Activated CD8-positive, alpha-beta memory T cell treated with anti-CD3 and anti-CD28 coated beads, Interleukin-2, amount 50 U/mL, for 48 hours (primary cell): ENCODE data around the gene ANKRD61.
"Not testable (repeated sequence)": the region's sequence is repeated elsewhere in the genome, so short reads cannot be mapped to it uniquely, and the experiment has no call there.

Experiments used
- DNase-seq: peaks from one replicate; pipeline ENCODE4 v3.0.0-alpha.2; 2020

Gene ANKRD61

DNA sequence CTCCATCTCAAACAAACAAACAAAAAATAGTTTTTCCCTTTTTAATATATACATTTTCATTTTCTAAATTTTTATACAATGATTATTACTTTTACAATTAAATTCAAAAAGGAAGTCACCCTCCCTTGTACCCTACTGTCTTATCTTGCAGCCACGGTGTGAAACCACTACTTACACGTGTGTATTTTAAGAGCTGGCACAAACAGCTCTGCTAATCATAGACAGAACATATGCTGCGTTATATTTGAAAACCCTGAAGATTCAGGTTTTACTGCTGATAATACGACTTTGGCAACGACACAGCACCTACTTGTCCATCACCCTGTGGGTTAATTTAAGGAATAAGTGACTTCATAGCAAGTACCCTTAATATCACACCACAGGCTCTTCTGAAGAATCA is 991 bp downstream of the ANKRD61 start:
- DNase-seq, result no peak

GRCh38 chr7:6032641-6033040 is 1.5 kb downstream of the ANKRD61 start:
- no peak for DNase-seq

- DNase-seq, result no peak
These were observed 4.0 kb downstream of the ANKRD61 start for GRCh38 chr7:6035165-6035564.

DNA sequence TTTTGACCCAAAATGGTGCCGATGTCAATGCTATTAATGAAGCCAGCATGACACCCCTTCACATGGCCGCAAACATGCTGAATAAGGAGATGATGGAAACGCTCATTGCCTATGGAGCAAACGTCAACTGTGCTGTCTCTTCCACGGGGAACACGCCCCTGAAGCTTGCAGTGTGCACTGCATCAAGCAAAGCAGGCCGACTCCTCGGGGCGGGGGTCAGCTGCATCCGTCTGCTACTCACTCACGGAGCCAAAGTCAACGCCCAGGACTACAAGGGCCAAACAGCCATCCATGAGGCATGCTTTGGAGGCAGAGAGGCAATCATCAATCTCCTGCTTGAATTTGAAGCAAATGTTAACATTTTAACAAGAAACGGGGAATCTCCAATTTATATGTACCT is 4.5 kb downstream of the ANKRD61 start:
- no peak for DNase-seq

DNA sequence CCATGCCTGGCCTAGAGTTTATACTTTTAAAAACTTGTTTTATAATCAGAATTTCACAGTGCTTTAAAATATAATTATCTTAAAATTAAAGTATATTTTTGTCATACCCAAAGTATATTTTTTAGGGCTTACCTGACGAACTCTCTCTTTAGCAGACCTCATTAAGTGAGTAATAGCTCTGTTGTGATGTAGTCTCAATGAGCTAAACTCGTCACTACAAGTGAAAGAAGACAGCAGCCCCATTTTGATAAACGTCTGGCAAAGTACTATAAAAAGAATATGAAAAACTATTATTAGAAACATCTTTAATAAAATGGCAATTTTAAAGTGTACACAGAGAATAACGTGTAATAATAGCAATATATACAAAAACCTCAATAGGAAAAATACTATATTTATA is 18.6 kb downstream of the ANKRD61 start:
- no peak for DNase-seq

- DNase-seq, result not testable (repeated sequence)
These were observed 20.0 kb downstream of the ANKRD61 start for GRCh38 chr7:6051185-6051584.

- no peak for DNase-seq
These were observed 25.4 kb downstream of the ANKRD61 start for GRCh38 chr7:6056616-6057015.

DNA sequence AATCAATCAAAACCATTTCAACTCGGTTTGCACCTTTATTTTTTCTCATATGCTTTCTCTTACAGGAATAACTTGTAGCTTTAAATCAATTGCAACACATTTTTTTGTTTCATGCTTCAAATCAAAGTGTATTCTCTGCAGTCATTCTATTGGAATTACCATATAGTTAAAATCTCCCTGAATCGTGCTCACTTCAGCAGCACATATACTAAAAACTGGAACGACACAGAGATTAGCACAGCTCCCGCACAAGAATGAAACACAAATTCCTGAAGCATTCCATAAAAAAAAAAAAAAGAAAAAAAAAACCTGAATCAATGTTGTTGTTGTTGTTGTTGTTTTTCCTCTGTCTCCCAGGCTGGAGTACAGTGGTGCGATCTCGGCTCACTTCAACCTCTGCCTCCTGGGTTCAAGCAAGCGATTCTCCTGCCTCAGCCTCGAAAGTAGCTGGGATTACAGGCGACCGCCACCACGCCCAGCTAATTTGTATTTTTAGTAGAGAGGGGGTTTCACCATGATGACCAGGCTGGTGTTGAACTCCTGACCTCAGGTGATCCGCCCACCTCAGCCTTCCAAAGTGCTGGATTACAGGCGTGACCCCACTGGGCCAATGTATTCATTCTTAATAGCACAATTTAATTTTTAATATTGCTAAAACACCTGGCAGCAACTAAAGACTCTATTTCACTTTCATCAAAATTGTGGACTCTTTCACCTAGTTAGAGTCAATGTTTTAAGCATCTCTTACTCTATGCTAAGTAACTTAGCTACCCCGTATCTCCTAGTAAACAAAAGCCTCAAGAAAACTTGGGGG is 26.3 kb downstream of the ANKRD61 start:
- no peak for DNase-seq

DNA sequence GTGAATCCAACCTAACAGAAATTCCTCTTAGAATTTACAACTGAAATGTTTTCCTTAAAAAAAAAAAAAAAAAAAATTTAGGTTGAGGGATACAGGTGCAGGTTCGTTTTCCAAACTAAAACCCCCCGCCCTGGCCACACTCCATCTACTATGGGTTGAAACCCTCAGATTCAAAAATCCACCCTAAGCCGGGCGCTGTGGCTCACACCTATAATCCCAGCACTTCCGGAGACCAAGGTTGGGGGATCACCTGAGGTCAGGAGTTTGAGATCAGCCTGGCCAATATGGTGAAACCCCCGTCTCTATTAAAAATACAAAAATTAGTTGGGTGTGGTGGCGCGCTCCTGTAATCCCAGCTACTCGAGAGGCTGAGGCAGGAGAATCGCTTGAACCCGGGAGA is 28.8 kb downstream of the ANKRD61 start:
- DNase-seq, result not testable (repeated sequence)

- DNase-seq, result no peak
These were observed 40.2 kb downstream of the ANKRD61 start for GRCh38 chr7:6071406-6071805.

GRCh38 chr7:6074612-6075380 is 43.6 kb downstream of the ANKRD61 start:
- DNase-seq, result no peak

- no peak for DNase-seq
These were observed 47.4 kb downstream of the ANKRD61 start for GRCh38 chr7:6078548-6078947.

DNA sequence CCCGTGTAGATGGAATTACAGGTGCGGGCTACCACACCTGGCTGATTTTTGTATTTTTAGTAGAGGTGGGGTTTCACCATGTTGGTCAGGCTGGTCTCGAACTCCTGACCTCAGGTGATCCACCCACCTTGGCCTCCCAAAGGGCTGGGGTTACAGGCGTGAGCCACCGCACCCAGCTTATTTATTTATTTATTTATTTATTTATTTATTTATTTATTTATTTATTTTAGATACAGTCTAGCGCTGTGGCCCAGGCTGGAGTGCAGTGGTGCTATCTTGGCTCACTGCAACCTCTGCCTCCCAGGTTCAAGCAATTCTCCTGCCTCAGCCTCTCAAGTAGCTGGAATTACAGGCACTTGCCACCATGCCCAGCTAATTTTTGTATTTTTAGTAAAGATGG is 51.9 kb downstream of the ANKRD61 start:
- DNase-seq, result not testable (repeated sequence)
